DOHH2 (cell line): ENCODE measurements around the gene SLC51A.

ENCODE experiments used
- EZH2phosphoT487 ChIP-seq: fragments of 200-600 bp; sonication (generic); IDR thresholded peaks from 2 replicates; pipeline ENCODE4 v1.6.1; 2017; ENCODE audit warnings: borderline replicate concordance, mild to moderate bottlenecking, antibody characterized with exemption, low read length, moderate library complexity, mixed read lengths
- TF ChIP-seq, protein P1 (sequence below): fragments of 200-600 bp; sonication (generic); IDR thresholded peaks from one replicate; pipeline ENCODE4 v1.5.1; 2014; ENCODE audit warnings: antibody characterized with exemption, mild to moderate bottlenecking, low read depth, low read length; ENCODE audit not compliant: poor library complexity, severe bottlenecking

- TF ChIP-seq, protein P1, sequence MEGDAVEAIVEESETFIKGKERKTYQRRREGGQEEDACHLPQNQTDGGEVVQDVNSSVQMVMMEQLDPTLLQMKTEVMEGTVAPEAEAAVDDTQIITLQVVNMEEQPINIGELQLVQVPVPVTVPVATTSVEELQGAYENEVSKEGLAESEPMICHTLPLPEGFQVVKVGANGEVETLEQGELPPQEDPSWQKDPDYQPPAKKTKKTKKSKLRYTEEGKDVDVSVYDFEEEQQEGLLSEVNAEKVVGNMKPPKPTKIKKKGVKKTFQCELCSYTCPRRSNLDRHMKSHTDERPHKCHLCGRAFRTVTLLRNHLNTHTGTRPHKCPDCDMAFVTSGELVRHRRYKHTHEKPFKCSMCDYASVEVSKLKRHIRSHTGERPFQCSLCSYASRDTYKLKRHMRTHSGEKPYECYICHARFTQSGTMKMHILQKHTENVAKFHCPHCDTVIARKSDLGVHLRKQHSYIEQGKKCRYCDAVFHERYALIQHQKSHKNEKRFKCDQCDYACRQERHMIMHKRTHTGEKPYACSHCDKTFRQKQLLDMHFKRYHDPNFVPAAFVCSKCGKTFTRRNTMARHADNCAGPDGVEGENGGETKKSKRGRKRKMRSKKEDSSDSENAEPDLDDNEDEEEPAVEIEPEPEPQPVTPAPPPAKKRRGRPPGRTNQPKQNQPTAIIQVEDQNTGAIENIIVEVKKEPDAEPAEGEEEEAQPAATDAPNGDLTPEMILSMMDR = no peak
- TF ChIP-seq EZH2phosphoT487 = no peak
Observed at GRCh38 chr3:196192524-196193051, 23.7 kb upstream of the SLC51A start.
